NOMO-1 treated with dmso at 0.1 percent for 144 hours (cell line): ENCODE results near the gene IFIT2.
A peak's percentile ranks its signal among the peaks of the same experiment; 100 is the strongest.
"Not testable (repeated sequence)": the region's sequence is repeated elsewhere in the genome, so short reads cannot be mapped to it uniquely, and the experiment has no call there.

ENCODE experiments used
- DNase-seq: peaks from one replicate; lab custom pipeline; 2025; ENCODE audit not compliant: unreplicated experiment; lab: John Stamatoyannopoulos, UW

Gene IFIT2

GRCh38 chr10:89337484-89337883, 35.6 kb downstream of the IFIT2 start:
- no peak for DNase-seq

GRCh38 chr10:89338713-89339112, 36.9 kb downstream of the IFIT2 start:
- no peak for DNase-seq

- no peak for DNase-seq
Observed at GRCh38 chr10:89339875-89340274, 38.0 kb downstream of the IFIT2 start.

GRCh38 chr10:89341649-89342048, 39.8 kb downstream of the IFIT2 start:
- DNase-seq = no peak

GRCh38 chr10:89342206-89342958, 40.5 kb downstream of the IFIT2 start:
- no peak for DNase-seq

- no peak for DNase-seq
Observed at GRCh38 chr10:89343089-89343767, 41.4 kb downstream of the IFIT2 start.

GRCh38 chr10:89344156-89344555, 42.3 kb downstream of the IFIT2 start:
- no peak for DNase-seq

- no peak for DNase-seq
Observed at GRCh38 chr10:89345367-89346000, 43.6 kb downstream of the IFIT2 start.

GRCh38 chr10:89346405-89347254, 44.8 kb downstream of the IFIT2 start:
- DNase-seq = no peak

GRCh38 chr10:89347701-89348457, 46.0 kb downstream of the IFIT2 start:
- DNase-seq = no peak

- DNase-seq = peak; percentile 20
Observed at GRCh38 chr10:89348481-89348880, 46.6 kb downstream of the IFIT2 start.

- DNase-seq = no peak
Observed at GRCh38 chr10:89348975-89349374, 47.1 kb downstream of the IFIT2 start.

GRCh38 chr10:89350631-89351315, 48.9 kb downstream of the IFIT2 start:
- not testable (repeated sequence) for DNase-seq

- DNase-seq = no peak
Observed at GRCh38 chr10:89351412-89351779, 49.5 kb downstream of the IFIT2 start.

- DNase-seq = no peak
Observed at GRCh38 chr10:89351780-89352597, 50.1 kb downstream of the IFIT2 start.

GRCh38 chr10:89352802-89353201, 51.0 kb downstream of the IFIT2 start:
- DNase-seq = no peak

- no peak for DNase-seq
Observed at GRCh38 chr10:89355394-89355931, 53.6 kb downstream of the IFIT2 start.

GRCh38 chr10:89357096-89357495, 55.2 kb downstream of the IFIT2 start:
- no peak for DNase-seq

GRCh38 chr10:89357975-89358374, 56.1 kb downstream of the IFIT2 start:
- DNase-seq = no peak
